HepG2 (cell line): ENCODE measurements around the gene ZNF365.

Experiments used
- ASH2L ChIP-seq: fragments of 300-600, 200-600 bp; sonication (generic); IDR thresholded peaks from 2 replicates; pipeline ENCODE4 v1.7.0; 2017; ENCODE audit warnings: low read depth, mild to moderate bottlenecking, moderate library complexity, mixed read lengths, low read length; ENCODE audit not compliant: insufficient read length
- CHD4 ChIP-seq: fragments of 200-600 bp; sonication (generic); IDR thresholded peaks from 2 replicates; pipeline ENCODE4 v1.7.0; 2017; ENCODE audit warnings: mild to moderate bottlenecking, low read length, borderline replicate concordance
- MXI1 ChIP-seq: IDR thresholded peaks from 3 replicates; pipeline ENCODE4 v1.6.1; 2012; ENCODE audit warnings: low read depth, low read length, inconsistent platforms, borderline replicate concordance
- ZNF274 ChIP-seq: sonication (generic); formaldehyde crosslinking; IDR thresholded peaks from 2 replicates; pipeline ENCODE4 v1.5.1; 2020; ENCODE audit warnings: mild to moderate bottlenecking, missing genetic modification reagents
- TF ChIP-seq, protein P1 (sequence below): sonication (generic); formaldehyde crosslinking; IDR thresholded peaks from 2 replicates; pipeline ENCODE4 v1.5.0; 2020; ENCODE audit warnings: mild to moderate bottlenecking, missing genetic modification reagents, borderline replicate concordance
- TF ChIP-seq, protein P2 (sequence below): fragments of 450-650 bp; IDR thresholded peaks from 2 replicates; pipeline ENCODE4 v1.6.1; 2017; ENCODE audit warnings: mild to moderate bottlenecking

DNA sequence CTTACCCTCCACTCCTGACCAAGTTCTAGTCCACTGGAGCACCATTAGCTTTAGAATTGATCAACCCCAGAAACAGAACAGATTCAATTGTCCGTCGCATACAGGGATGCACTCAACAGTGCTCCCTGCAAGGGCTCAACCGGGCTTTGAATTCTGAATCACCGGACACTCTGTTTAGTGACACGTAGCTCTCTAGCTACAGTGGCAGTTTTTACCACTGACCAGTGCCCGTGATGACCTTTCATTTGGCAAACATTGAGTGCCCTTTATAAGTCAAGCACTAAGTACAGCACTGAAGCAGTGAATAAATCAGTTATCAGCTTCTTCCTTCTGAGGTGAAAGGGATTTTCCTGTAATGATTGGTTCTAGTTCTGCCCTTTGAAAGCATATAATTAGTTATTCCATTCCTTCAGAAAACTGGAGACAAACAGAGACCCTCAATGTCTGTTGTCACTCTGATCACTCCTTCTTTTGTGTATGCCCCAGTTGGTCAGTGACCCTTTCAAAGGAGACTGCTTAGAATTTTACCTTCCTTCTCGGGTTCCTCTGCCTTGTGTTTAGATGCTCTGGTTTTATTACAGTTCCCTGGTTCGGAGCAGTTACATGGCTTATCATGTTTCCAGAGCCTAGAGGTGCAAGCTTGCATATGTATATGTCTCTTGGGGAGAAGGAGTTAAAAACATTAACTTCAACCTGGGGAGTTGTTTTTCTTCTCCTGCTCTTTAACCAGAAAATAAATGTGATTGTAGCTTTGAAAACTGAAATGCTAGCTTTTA lies 68.9 kb downstream of the ZNF365 start:
- TF ChIP-seq, protein P1, sequence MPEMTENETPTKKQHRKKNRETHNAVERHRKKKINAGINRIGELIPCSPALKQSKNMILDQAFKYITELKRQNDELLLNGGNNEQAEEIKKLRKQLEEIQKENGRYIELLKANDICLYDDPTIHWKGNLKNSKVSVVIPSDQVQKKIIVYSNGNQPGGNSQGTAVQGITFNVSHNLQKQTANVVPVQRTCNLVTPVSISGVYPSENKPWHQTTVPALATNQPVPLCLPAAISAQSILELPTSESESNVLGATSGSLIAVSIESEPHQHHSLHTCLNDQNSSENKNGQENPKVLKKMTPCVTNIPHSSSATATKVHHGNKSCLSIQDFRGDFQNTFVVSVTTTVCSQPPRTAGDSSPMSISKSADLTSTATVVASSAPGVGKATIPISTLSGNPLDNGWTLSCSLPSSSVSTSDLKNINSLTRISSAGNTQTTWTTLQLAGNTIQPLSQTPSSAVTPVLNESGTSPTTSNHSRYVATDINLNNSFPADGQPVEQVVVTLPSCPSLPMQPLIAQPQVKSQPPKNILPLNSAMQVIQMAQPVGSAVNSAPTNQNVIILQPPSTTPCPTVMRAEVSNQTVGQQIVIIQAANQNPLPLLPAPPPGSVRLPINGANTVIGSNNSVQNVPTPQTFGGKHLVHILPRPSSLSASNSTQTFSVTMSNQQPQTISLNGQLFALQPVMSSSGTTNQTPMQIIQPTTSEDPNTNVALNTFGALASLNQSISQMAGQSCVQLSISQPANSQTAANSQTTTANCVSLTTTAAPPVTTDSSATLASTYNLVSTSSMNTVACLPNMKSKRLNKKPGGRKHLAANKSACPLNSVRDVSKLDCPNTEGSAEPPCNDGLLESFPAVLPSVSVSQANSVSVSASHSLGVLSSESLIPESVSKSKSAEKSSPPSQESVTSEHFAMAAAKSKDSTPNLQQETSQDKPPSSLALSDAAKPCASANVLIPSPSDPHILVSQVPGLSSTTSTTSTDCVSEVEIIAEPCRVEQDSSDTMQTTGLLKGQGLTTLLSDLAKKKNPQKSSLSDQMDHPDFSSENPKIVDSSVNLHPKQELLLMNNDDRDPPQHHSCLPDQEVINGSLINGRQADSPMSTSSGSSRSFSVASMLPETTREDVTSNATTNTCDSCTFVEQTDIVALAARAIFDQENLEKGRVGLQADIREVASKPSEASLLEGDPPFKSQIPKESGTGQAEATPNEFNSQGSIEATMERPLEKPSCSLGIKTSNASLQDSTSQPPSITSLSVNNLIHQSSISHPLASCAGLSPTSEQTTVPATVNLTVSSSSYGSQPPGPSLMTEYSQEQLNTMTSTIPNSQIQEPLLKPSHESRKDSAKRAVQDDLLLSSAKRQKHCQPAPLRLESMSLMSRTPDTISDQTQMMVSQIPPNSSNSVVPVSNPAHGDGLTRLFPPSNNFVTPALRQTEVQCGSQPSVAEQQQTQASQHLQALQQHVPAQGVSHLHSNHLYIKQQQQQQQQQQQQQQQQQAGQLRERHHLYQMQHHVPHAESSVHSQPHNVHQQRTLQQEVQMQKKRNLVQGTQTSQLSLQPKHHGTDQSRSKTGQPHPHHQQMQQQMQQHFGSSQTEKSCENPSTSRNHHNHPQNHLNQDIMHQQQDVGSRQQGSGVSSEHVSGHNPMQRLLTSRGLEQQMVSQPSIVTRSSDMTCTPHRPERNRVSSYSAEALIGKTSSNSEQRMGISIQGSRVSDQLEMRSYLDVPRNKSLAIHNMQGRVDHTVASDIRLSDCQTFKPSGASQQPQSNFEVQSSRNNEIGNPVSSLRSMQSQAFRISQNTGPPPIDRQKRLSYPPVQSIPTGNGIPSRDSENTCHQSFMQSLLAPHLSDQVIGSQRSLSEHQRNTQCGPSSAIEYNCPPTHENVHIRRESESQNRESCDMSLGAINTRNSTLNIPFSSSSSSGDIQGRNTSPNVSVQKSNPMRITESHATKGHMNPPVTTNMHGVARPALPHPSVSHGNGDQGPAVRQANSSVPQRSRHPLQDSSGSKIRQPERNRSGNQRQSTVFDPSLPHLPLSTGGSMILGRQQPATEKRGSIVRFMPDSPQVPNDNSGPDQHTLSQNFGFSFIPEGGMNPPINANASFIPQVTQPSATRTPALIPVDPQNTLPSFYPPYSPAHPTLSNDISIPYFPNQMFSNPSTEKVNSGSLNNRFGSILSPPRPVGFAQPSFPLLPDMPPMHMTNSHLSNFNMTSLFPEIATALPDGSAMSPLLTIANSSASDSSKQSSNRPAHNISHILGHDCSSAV (CRISPR knock-in tag) = no peak
- TF ChIP-seq CHD4 (no peak), ASH2L (no peak), ZNF274 (no peak), MXI1 (no peak)
- TF ChIP-seq, protein P2, sequence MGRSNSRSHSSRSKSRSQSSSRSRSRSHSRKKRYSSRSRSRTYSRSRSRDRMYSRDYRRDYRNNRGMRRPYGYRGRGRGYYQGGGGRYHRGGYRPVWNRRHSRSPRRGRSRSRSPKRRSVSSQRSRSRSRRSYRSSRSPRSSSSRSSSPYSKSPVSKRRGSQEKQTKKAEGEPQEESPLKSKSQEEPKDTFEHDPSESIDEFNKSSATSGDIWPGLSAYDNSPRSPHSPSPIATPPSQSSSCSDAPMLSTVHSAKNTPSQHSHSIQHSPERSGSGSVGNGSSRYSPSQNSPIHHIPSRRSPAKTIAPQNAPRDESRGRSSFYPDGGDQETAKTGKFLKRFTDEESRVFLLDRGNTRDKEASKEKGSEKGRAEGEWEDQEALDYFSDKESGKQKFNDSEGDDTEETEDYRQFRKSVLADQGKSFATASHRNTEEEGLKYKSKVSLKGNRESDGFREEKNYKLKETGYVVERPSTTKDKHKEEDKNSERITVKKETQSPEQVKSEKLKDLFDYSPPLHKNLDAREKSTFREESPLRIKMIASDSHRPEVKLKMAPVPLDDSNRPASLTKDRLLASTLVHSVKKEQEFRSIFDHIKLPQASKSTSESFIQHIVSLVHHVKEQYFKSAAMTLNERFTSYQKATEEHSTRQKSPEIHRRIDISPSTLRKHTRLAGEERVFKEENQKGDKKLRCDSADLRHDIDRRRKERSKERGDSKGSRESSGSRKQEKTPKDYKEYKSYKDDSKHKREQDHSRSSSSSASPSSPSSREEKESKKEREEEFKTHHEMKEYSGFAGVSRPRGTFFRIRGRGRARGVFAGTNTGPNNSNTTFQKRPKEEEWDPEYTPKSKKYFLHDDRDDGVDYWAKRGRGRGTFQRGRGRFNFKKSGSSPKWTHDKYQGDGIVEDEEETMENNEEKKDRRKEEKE = no peak
